SH-SY5Y (cell line): Measurements from ENCODE around the gene C2orf42.

Source experiments
- GATA2 ChIP-seq: IDR thresholded peaks from 2 replicates; pipeline ENCODE4 v1.6.1; 2011; ENCODE audit warnings: mild to moderate bottlenecking, low read depth, low read length
- GATA3 ChIP-seq: IDR thresholded peaks from 2 replicates; pipeline ENCODE4 v1.6.1; 2011; ENCODE audit warnings: low read depth, mild to moderate bottlenecking, low read length, moderate library complexity

GRCh38 chr2:70204452-70204851, 13.6 kb upstream of the C2orf42 start:
- no peak for TF ChIP-seq GATA2
- TF ChIP-seq GATA3 = no peak
